H1 (cell line): ENCODE measurements around the gene ENDOU. TPM values are rescaled to one million over a fixed set of nuclear protein-coding genes. Genes with fewer than 3 reads are reported as not detected.

ENCODE experiments used
- CTCF ChIA-PET: fragments of 300-600 bp; sonication (Branson Sonifier 250); formaldehyde crosslinking; loops from one replicate; lab custom pipeline; 2021; ENCODE audit not compliant: partially characterized antibody; lab: Charles Lee
- POLR2A ChIA-PET: fragments of 300-600 bp; sonication (Branson Sonifier 250); formaldehyde crosslinking; loops from one replicate; lab custom pipeline; 2021; ENCODE audit warnings: inconsistent platforms; ENCODE audit not compliant: partially characterized antibody; lab: Charles Lee
- DNase-seq, 2 experiments: peaks; one replicate each; pipeline versions ENCODE4 v3.0.0 to v3.0.0-alpha.2; 2010 to 2022; ENCODE audit warnings: low spot score in 2 of 2, low read depth in 1 of 2, mixed read lengths in 1 of 2
- FAIRE-seq: peaks from 2 replicates; lab custom pipeline; 2011; peaks lifted over from hg19 to GRCh38; lab: Jason Lieb, UNC
- H2AFZ ChIP-seq: 2 replicates; pipeline ENCODE4 v1.8.1; 2012; ENCODE audit warnings: low read length, inconsistent platforms
- H2AK5ac ChIP-seq: 2 replicates; pipeline ENCODE4 v1.6.1; 2013; ENCODE audit warnings: low read depth, low read length
- H2BK120ac ChIP-seq: replicated peaks from 2 replicates; pipeline ENCODE3; 2013; ENCODE audit warnings: low read depth, low read length, inconsistent platforms
- H2BK12ac ChIP-seq: 2 replicates; pipeline ENCODE4 v1.6.1; 2013; ENCODE audit warnings: low read depth, low read length
- H2BK15ac ChIP-seq: 2 replicates; pipeline ENCODE4 v1.6.1; 2013; ENCODE audit warnings: low read length
- H2BK20ac ChIP-seq: 2 replicates; pipeline ENCODE4 v1.6.1; 2013; ENCODE audit warnings: low read length
- H2BK5ac ChIP-seq: 2 replicates; pipeline ENCODE4 v1.6.1; 2013; ENCODE audit warnings: low read depth, low read length
- H3K14ac ChIP-seq: 2 replicates; pipeline ENCODE4 v1.6.1; 2013; ENCODE audit warnings: inconsistent platforms; ENCODE audit not compliant: insufficient read length
- H3K18ac ChIP-seq: 2 replicates; pipeline ENCODE4 v1.6.1; 2013; ENCODE audit warnings: low read length; ENCODE audit errors: extremely low read depth
- H3K23ac ChIP-seq: 2 replicates; pipeline ENCODE4 v1.6.1; 2013; ENCODE audit warnings: inconsistent platforms; ENCODE audit not compliant: insufficient read length
- H3K23me2 ChIP-seq: 2 replicates; pipeline ENCODE4 v1.6.1; 2013; ENCODE audit warnings: low read depth, low read length
- H3K27ac ChIP-seq: 2 replicates; pipeline ENCODE4 v1.6.1; 2011; ENCODE audit warnings: low read depth, low read length, inconsistent platforms
- H3K27me3 ChIP-seq, 4 experiments: replicated peaks in 1 of 4; 1 replicate in 1 of 4; 2 replicates in 3 of 4; pipeline versions ENCODE4 v1.6.1 to v1.8.1; 2011 to 2013; ENCODE audit warnings: low read length in 3 of 4, mild to moderate bottlenecking in 3 of 4, inconsistent platforms in 2 of 4, mixed read lengths in 2 of 4, moderate library complexity in 1 of 4; ENCODE audit not compliant: control insufficient read depth in 3 of 4, insufficient read depth in 3 of 4; ENCODE audit errors: extremely low read depth in 1 of 4
- H3K36me3 ChIP-seq, 4 experiments: 2 replicates each; pipeline versions ENCODE4 v1.6.1 to v1.8.1; 2011 to 2013; ENCODE audit warnings: mild to moderate bottlenecking in 4 of 4, low read length in 3 of 4, moderate library complexity in 2 of 4, control low read depth in 1 of 4, inconsistent platforms in 1 of 4; ENCODE audit not compliant: insufficient read depth in 4 of 4, control insufficient read depth in 2 of 4
- H3K4ac ChIP-seq: replicated peaks from 2 replicates; pipeline ENCODE3; 2013; ENCODE audit warnings: low read length, low read depth, mixed read lengths, inconsistent platforms; ENCODE audit not compliant: insufficient read length
- H3K4me1 ChIP-seq, 4 experiments: replicated peaks in 1 of 4; 1 replicate in 1 of 4; 2 replicates in 3 of 4; pipeline versions ENCODE4 v1.6.1 to v1.8.1; 2011 to 2013; ENCODE audit warnings: low read length in 3 of 4, inconsistent platforms in 2 of 4, mixed read lengths in 1 of 4; ENCODE audit not compliant: insufficient read depth in 4 of 4, control insufficient read depth in 3 of 4
- H3K4me2 ChIP-seq, 2 experiments: 2 replicates each; pipeline versions ENCODE4 v1.6.1 to v1.8.1; 2011 to 2013; ENCODE audit warnings: low read depth in 2 of 2, low read length in 2 of 2, control low read depth in 1 of 2, inconsistent platforms in 1 of 2, mild to moderate bottlenecking in 1 of 2; ENCODE audit not compliant: insufficient read depth in 1 of 2
- H3K4me3 ChIP-seq, 4 experiments: fragments of 200-600, 300-600 bp in 1 of 4; sonication (generic), shearing (Covaris generic), sonication (Bioruptor Twin) in 1 of 4; 2 replicates each; pipeline versions ENCODE4 v1.5.1 to v1.8.1; 2011 to 2016; ENCODE audit warnings: low read length in 4 of 4, low read depth in 3 of 4, control low read depth in 2 of 4, inconsistent platforms in 2 of 4, mild to moderate bottlenecking in 2 of 4, mixed read lengths in 1 of 4, moderate library complexity in 1 of 4; ENCODE audit not compliant: insufficient read depth in 2 of 4; ENCODE audit errors: extremely low read depth in 1 of 4
- H3K56ac ChIP-seq: replicated peaks from 2 replicates; pipeline ENCODE3; 2013; ENCODE audit warnings: low read depth, mild to moderate bottlenecking, mixed read lengths, low read length, inconsistent platforms; ENCODE audit not compliant: insufficient read length
- H3K79me1 ChIP-seq: 2 replicates; pipeline ENCODE4 v1.6.1; 2013; ENCODE audit warnings: low read depth, low read length, control low read depth
- H3K79me2 ChIP-seq, 2 experiments: 2 replicates each; pipeline versions ENCODE4 v1.6.1 to v1.8.1; 2012 to 2013; ENCODE audit warnings: low read length in 2 of 2, mild to moderate bottlenecking in 2 of 2, inconsistent platforms in 1 of 2; ENCODE audit not compliant: insufficient read depth in 2 of 2, control insufficient read depth in 1 of 2
- H3K9ac ChIP-seq, 4 experiments: replicated peaks in 1 of 4; 1 replicate in 1 of 4; 2 replicates in 3 of 4; pipeline versions ENCODE4 v1.6.1 to v1.8.1; 2011 to 2013; ENCODE audit warnings: low read depth in 3 of 4, low read length in 3 of 4, control low read depth in 2 of 4, mild to moderate bottlenecking in 2 of 4, moderate library complexity in 2 of 4, inconsistent platforms in 1 of 4; ENCODE audit errors: extremely low read depth in 1 of 4
- H3K9me3 ChIP-seq, 2 experiments: 2 replicates each; pipeline versions ENCODE4 v1.6.1 to v1.8.1; 2012 to 2013; ENCODE audit warnings: mild to moderate bottlenecking in 2 of 2, moderate library complexity in 2 of 2, control low read depth in 1 of 2, inconsistent platforms in 1 of 2, low read depth in 1 of 2, low read length in 1 of 2, mixed read lengths in 1 of 2; ENCODE audit not compliant: insufficient read depth in 2 of 2
- H4K20me1 ChIP-seq, 2 experiments: replicated peaks in 1 of 2; 2 replicates each; pipeline versions ENCODE3 to v1.8.1; 2011 to 2013; ENCODE audit warnings: inconsistent platforms in 2 of 2, low read length in 2 of 2, mild to moderate bottlenecking in 1 of 2; ENCODE audit not compliant: insufficient read depth in 2 of 2, control insufficient read depth in 1 of 2
- H4K5ac ChIP-seq: 2 replicates; pipeline ENCODE4 v1.6.1; 2013; ENCODE audit warnings: low read length, low read depth, mixed read lengths, inconsistent platforms; ENCODE audit not compliant: insufficient read length
- H4K8ac ChIP-seq: 2 replicates; pipeline ENCODE4 v1.8.0; 2013; ENCODE audit warnings: mild to moderate bottlenecking, moderate library complexity, low read length, inconsistent platforms; ENCODE audit not compliant: insufficient read depth; ENCODE audit errors: extremely low read depth
- H4K91ac ChIP-seq: replicated peaks from 2 replicates; pipeline ENCODE3; 2013; ENCODE audit warnings: low read length, mixed read lengths, inconsistent platforms; ENCODE audit not compliant: insufficient read length
- CBX5 ChIP-seq: fragments of 300-800, 300-1000 bp; sonication (generic); IDR thresholded peaks from 2 replicates; pipeline ENCODE4 v1.7.1; 2016; ENCODE audit warnings: antibody characterized with exemption, low read length, low read depth
- CEBPB ChIP-seq: IDR thresholded peaks from 2 replicates; pipeline ENCODE4 v1.6.1; 2012; ENCODE audit warnings: low read depth, low read length
- EP300 ChIP-seq, 2 experiments: IDR thresholded peaks; 1 replicate in 1 of 2; 2 replicates in 1 of 2; pipeline ENCODE4 v1.6.1; 2011 to 2012; ENCODE audit warnings: low read depth in 2 of 2, low read length in 2 of 2, mild to moderate bottlenecking in 2 of 2, borderline replicate concordance in 1 of 2, inconsistent platforms in 1 of 2, moderate library complexity in 1 of 2
- GABPA ChIP-seq: IDR thresholded peaks from 2 replicates; pipeline ENCODE4 v1.6.1; 2011; ENCODE audit warnings: mild to moderate bottlenecking, low read length, moderate library complexity, borderline replicate concordance; ENCODE audit not compliant: insufficient read depth
- HDAC6 ChIP-seq: IDR thresholded peaks from one replicate; pipeline ENCODE4 v1.7.1; 2012; ENCODE audit warnings: low read depth, mild to moderate bottlenecking, inconsistent platforms, low read length, moderate library complexity
- NRF1 ChIP-seq: IDR thresholded peaks from 2 replicates; pipeline ENCODE4 v1.6.1; 2011; ENCODE audit warnings: mild to moderate bottlenecking, low read depth, low read length, improper control_type of control experiment
- RNF2 ChIP-seq: fragments of 200-900, 300-1000 bp; sonication (generic); IDR thresholded peaks from 2 replicates; pipeline ENCODE4 v1.7.1; 2016; ENCODE audit warnings: borderline replicate concordance, low read depth, mild to moderate bottlenecking, antibody characterized with exemption, low read length; ENCODE audit not compliant: poor library complexity, severe bottlenecking; ENCODE audit errors: missing control alignments
- SAP30 ChIP-seq: fragments of 300-600 bp; sonication (generic); IDR thresholded peaks from 2 replicates; pipeline ENCODE4 v1.7.1; 2012; ENCODE audit warnings: low read length, moderate library complexity, mild to moderate bottlenecking, inconsistent platforms; ENCODE audit not compliant: insufficient read depth, insufficient replicate concordance
- SIRT6 ChIP-seq: IDR thresholded peaks from one replicate; pipeline ENCODE4 v1.7.1; 2012; ENCODE audit warnings: low read length, inconsistent platforms
- SP4 ChIP-seq: IDR thresholded peaks from 2 replicates; pipeline ENCODE4 v1.6.1; 2012; ENCODE audit warnings: low read length, inconsistent platforms
- WGBS, 2 experiments: shearing (Covaris generic) in 1 of 2; methylation state at CpG; one replicate each; pipeline versions ENCODE4 v1.1.6 to v1.1.7; 2013 to 2015; ENCODE audit warnings: low lambda C conversion rate in 2 of 2, mixed read lengths in 2 of 2, inconsistent platforms in 1 of 2, low coverage in 1 of 2, missing lambda C conversion rate in 1 of 2; ENCODE audit not compliant: insufficient replicate concordance in 2 of 2, insufficient coverage in 1 of 2, insufficient read length in 1 of 2; ENCODE audit errors: extremely low coverage in 1 of 2, missing lambda C conversion rate in 1 of 2; 5-methylcytosine and 5-hydroxymethylcytosine counted together
- polyA plus RNA-seq, 7 experiments: library from polyadenylated mRNA; depleted of rRNA in 3 of 7; stranded (reverse) in 5 of 7; unstranded in 2 of 7; fragments of >200 nt in 5 of 7; fragments of 200-250 nt in 2 of 7; gene quantifications; 1 replicate in 5 of 7; 2 replicates in 1 of 7; 4 replicates in 1 of 7; pipeline versions ENCODE4 v1.2.1 to v1.2.3, GENCODE V29; 2011 to 2013; ENCODE audit warnings: missing spikeins in 2 of 7, mixed read lengths in 2 of 7
- total RNA-seq: library from RNA; stranded (reverse); fragmentation: NEBNext Ultra II Directional; extraction: Animal tissue kit (Norgen Biotek cat#: 25700); gene quantifications from 2 replicates; pipeline ENCODE4 v1.2.1, GENCODE V29; 2021

ENDOU gene
- total and polyA plus RNA-seq, 2 of the 8 experiments (the other 6 are each of a cell fraction or from before 2014, with no cell fraction given), result not detected

DNA sequence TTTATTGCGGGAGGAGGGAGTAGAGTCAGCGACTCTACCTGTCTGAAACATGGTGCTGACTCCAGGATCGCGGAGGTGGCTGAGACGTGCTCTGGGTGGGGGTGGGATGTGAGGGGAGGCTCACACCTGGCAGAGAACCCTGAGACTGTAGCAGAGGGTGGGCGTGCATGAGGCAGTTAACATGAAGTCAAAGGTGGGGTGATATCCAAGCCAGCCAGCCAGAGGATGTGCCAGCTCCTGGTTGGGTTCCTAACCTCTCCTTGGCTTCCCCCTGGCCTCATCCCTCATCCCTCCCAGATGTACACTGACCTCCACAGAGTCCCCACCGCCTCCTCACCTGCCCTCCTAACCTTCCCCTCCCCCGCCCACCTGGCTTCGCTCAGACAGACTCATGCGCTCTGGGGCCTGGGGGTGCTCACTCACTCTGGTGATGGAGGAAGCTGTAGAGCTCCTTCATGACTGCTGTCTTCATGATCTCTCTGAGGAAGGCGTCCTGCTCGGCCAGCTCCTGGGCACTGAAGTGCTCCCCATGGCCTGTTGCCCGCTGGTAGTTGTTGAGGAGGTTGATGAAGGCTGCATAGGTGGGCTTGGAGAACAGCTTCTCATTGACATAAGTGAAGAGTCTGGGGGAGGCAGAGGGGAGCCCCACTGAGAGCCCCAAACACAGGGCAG lies 9.3 kb downstream of the ENDOU start:
- H3K9me3 ChIP-seq, result no peaks in the 10 kb centered on the region
- no peak overlapping the region for H3K4me2 ChIP-seq
- H2BK15ac ChIP-seq, result no peak overlapping the region
- no peak for FAIRE-seq
- no peak overlapping the region for H2BK5ac ChIP-seq
- no peak overlapping the region for H3K4ac ChIP-seq
- no peaks in the 10 kb centered on the region for H4K20me1 ChIP-seq
- H3K79me1 ChIP-seq, result no peaks in the 10 kb centered on the region
- no peaks in the 10 kb centered on the region for H3K79me2 ChIP-seq
- H3K27ac ChIP-seq, result no peak overlapping the region
- H2AK5ac ChIP-seq, result no peak overlapping the region
- H3K23ac ChIP-seq, result no peak overlapping the region
- POLR2A ChIA-PET, result interaction anchor here (1.1 to 1.9 kb wide), 3 partner anchors 25 to 91 kb away, joined by 3 to 6 read pairs (median 4); no protein-coding TSS in a partner anchor
- H3K14ac ChIP-seq, result no peak overlapping the region
- H2BK12ac ChIP-seq, result no peak overlapping the region
- H4K5ac ChIP-seq, result no peak overlapping the region
- H3K4me3 ChIP-seq, result no peak overlapping the region
- H3K36me3 ChIP-seq, result 0 out of 8 replicates have a peak, but pooled peaks cover 0 to 3% (median 0%) of the 10 kb centered on the region in 4 experiments
- H3K18ac ChIP-seq, result no peak overlapping the region
- no peak overlapping the region; the same call in 1 of the 2 replicates for H2BK20ac ChIP-seq
- no peak overlapping the region for H2BK120ac ChIP-seq
- no peaks in the 10 kb centered on the region for H3K23me2 ChIP-seq
- no peak overlapping the region for H3K9ac ChIP-seq
- TF ChIP-seq SAP30, result no peak
- TF ChIP-seq SIRT6, result no peak
- TF ChIP-seq CBX5, result no peak
- TF ChIP-seq HDAC6, result no peak
- no peak for TF ChIP-seq NRF1
- TF ChIP-seq SP4, result no peak
- no peak for TF ChIP-seq RNF2
- no peak for TF ChIP-seq CEBPB
- no peak for TF ChIP-seq EP300 (IDR thresholded peaks at IDR 0.05; ENCODE audit: borderline replicate concordance in 1 of 2, low read depth in 2 of 2, low read length in 2 of 2)
- no peak for TF ChIP-seq GABPA
- TF ChIP-seq, all 59 proteins: peak for 0
- DNase-seq, result peak in 1 of 2 experiments; percentile 43
- CTCF ChIA-PET, result interaction anchor here (0.7 to 64.6 kb wide), 31 partner anchors 10 to 238 kb away, joined by 3 to 2442 read pairs (median 5); partner anchors contain the start of genes ENDOU, RAPGEF3, RPAP3 and SLC48A1
- Histone ChIP-seq H3K56ac (no peak overlapping the region), H2AFZ (no peak overlapping the region), H3K27me3 (peaks cover 0 to 7% (median 3%) of the 10 kb centered on the region in 4 experiments; a peak in 3 of 7 replicates), H3K4me1 (peaks cover 4 to 9% (median 8%) of the 10 kb centered on the region in 4 experiments; a peak in 5 of 7 replicates), H4K91ac (no peak overlapping the region), H4K8ac (no peak overlapping the region)
- WGBS, 2 experiments, result 80% methylated on average over 11 of the region's 13 CpGs; no CpG with 5 or more reads in 1 of the 2 experiments
